NCI-H146 treated with DMSO at 0.1 percent for 48 hours (cell line): ENCODE data around the gene FOXE3.
A peak's percentile ranks its signal among the peaks of the same experiment; 100 is the strongest.

Source experiments
- DNase-seq: peaks from one replicate; lab custom pipeline; 2025; ENCODE audit not compliant: unreplicated experiment; lab: John Stamatoyannopoulos, UW

Gene FOXE3

DNA sequence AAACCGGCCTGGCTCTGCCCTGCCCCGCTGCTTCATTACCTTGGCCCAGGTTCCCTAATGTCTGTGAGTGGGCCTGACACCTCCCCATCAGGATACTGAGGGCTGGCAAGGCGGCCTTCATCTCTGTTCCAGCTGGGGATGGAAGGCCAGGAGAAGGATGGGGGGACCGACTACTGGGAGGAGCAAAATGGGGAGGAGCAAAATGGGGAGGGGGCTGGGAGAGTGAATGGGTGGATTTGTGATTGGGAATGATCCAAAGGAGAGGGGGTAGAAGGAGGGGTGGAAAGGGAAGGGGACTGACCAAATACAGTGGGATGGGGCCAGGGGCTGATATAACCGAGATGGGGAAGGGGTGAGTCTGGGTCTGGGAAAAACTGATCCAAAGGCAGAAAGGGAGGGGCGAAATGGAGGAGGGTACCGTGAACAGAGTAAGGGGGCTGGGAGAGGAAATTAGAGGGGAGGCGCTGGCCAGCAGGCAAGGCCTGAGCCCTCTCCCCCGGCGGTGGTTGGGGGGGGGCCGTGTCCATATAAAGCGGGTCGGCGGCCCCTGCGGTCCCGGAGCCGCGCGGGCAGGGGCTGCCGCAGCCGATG is at the start of gene FOXE3:
FOXE3 (plus strand) TSS at position 558 of the 591 bp plus-strand sequence; CDS start at position 589, 31 bp downstream.
- DNase-seq = no peak

DNA sequence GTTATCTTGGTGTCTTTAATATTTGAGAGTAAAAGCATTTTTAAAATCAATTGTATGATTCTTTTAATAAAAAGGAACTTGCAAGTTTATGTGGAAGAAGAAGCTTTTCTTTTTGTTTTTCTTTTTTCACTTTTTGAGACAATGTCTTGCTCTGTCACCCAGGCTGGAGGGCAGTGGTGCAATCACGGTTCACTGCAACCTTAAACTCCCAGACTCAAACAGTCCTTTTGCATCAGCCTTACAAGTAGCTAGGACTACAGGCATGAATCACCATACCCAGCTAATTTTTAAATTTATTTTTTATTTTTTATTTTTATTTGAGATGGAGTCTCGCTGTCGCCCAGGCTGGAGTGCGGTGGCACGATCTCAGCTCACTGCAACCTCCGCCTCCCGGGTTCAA is 48.4 kb upstream of the FOXE3 start:
- DNase-seq = no peak

DNA sequence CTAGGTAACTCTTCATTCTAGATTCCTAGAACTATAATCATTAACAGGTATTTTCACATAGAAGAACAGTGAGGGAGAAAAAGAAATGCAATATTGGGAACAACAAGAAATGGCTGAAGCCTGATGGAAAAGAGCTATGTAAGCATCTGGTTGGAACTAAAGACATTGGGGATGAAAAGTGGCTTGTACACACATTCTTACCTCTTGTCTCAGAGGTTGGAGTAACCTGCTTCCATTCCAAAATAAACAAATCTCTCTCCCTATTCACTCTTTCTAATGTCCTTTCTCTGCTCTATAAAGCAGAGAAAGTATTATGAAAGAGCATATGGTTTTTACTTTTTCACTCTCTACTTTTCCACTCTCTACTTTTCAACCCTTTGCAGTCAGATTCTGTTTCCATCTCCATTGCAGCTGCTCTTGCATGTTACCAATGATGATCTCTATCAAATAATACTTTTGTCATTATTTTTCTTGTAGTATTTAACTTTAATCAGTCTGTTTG is 45.0 kb upstream of the FOXE3 start:
- DNase-seq = no peak

DNA sequence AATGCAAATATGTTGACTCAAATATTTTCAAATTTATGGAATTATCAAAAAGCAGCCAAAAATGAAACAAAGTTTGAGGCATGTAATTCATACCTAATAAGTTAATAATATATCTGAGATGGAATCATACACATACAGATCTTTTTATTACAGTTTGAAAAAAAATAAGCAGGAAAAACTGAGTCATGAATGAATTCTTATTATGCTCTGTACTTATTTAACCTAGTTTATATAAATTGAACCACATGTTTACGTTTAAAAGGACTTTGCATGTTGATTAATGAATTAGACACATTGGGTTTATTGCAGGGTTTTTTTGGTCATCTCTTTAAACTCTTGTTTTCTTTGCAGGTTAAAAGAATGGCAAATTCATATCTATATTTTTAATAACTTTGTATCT is 41.6 kb upstream of the FOXE3 start:
- no peak for DNase-seq

DNA sequence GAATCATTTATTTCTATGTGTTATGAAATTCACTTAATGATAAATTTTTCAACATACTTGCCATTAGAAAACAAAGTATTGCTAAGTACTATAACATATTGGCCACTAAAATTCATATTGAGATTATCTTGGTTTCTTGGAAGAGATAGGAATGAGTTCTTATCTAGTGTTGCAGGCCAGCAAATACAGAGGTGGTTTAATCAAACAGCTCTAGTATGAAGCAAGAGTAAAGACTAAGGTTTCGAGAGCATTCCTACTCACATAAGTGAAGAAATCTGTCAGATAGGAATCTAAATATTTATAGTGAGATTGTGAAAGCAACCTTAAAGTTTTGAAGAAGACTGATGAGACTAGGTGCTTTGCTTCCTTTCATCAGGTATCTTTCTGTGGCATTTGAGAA is 37.9 kb upstream of the FOXE3 start:
- DNase-seq = no peak

DNA sequence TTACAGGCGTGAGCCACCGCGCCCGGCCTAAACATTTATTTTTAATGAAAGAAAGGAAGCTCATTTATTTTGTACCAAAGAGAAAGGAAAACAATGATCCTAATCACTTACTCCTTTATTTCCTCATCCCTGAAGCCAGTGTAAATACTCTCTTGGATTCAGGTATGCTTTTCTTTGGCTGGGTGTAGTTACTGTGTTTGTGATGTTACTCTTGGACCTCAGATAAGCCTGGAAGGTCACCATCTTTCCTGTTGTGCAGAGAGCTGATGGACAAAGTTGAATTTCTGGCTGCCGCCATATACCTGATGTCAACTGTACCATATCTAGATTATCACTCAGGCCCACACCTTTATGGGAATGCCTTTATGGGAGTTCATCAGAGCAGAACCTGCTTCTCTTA is 35.4 kb upstream of the FOXE3 start:
- DNase-seq = no peak

DNA sequence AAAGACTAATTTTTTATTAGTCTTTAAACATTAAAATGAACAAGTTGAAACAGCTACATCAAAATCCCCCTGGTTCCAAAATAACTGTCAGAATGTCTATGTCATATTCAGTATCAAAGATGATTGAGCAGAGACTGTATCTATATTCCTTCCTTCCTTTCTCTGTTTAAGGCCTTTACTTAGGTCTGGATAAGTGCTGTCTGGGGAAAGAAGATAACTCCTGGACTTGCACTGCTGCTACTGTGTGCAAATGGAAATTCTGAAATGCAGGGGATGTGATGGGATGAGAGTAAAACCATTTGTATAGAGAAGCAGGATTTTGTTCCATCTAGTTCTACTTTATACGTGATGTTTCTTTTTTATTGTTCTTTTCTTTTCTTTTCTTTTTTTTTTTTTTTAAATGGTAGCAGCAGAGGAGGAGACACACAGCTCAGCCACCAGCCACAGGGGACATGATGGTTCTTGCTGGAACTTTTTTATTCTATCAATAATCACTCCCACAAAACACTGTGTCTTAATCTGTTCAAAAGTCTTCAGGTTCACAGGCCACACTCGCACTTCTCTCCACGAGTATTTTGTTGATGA is 33.6 kb upstream of the FOXE3 start:
- no peak for DNase-seq

DNA sequence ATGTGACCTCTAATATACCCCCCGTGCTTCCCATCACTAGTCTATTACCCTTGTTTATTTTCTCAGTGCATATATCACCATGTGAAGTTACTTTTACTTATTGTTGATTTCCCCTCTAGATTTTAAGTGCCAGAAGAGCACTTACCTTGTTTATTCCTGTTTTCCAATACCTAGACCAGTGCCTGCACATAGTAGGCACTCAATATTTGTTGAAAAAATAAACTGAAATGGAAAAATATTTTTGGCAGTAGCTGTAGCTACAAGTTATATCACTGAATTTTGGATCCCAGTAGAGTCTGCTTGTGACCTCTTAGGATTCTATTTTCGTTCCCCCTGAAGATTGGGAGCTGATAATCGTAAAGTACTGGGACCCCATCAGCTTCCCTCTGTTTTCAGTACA is 32.0 kb upstream of the FOXE3 start:
- DNase-seq = no peak

DNA sequence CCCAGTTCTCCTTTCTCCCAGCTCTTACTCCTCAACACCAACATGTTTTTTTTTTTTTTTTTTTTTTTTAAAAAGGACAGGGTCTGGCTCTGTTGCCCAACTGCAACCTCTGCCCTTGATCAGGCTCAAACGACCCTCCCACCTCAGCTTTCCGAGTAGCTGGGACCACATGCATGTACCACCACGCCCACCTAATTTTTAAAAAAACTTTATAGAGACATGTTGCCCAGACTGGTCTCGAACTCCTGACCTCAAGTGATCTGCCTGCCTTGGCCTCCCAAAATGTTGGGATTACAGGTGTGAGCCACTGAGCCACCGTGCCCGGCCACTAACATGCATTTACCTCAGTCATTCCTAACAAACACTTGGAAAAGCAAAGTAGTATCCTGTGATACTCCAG is 31.1 kb upstream of the FOXE3 start:
- DNase-seq = no peak

DNA sequence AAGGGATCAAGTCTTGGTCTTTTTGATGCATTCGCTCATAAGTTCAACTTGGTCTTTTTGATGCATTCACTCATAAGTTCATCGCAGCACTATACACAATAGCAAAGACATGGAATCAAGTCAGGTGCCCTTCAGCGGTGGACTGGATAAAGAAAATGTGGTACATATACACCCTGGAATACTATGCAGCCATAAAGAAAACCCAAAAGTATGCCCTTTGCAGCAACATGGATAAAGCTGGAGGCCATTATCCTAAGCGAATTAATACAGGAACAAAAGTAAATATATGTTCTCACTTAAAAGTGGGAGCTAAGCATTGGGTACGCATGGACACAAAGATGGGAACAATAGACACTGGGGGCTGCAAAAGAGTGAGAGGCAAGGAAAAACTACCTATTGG is 29.8 kb upstream of the FOXE3 start:
- DNase-seq = no peak

DNA sequence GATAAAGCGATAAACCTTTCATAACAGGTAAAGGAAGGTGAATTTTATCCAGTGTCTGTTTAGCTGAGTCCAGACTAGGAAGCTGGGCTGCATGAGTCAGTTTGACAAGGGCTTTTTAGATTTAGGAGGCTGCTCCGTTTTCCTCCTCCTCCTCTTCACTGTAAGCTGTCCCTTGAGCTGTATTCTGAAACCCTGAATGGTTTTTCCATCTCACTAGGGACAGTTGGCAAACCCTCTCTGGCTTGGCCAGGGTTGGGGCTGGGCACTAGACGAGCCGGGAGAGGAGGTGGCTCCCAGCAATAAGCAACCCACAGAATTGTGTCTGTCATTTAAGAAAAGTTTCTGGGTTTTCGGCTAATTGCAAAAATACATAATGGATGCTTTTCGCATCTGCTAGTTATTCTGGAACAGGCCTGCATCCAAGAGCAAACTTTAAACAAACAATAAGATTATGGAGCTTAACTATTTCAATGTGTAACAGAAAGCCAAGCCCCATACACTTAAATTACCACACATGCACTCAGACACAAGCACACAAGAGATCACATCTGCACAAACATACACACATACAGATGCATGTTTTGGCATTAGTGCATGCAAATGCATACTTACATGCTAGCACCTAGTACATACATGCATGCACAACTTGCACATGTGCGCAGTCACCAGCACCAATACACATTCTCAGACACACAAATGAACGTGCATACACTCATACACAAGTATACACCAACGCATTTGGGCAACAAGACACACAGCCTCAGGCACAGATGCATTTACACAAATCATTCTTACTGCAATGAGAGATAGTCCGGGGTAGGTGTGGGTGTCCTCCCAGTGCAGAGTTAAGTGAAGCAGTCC is 27.8 kb upstream of the FOXE3 start:
- DNase-seq = no peak

DNA sequence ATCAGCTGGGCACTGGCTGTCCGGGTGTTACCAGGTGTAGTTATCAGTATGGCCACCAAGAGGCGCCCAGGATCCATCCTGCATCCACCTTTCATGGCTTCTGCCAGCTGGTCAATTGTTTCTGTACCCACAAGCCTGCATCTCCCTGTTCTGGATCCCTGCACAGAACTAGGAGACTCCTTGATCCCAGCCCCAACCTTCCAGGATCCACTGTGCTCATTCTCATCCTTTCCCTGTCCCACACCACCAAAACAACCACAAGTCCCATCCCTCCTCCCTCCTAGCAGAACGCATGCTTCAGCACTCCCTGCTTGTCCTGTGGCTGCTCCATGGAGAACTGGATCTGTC is 27.2 kb upstream of the FOXE3 start:
- peak; percentile 2 for DNase-seq

DNA sequence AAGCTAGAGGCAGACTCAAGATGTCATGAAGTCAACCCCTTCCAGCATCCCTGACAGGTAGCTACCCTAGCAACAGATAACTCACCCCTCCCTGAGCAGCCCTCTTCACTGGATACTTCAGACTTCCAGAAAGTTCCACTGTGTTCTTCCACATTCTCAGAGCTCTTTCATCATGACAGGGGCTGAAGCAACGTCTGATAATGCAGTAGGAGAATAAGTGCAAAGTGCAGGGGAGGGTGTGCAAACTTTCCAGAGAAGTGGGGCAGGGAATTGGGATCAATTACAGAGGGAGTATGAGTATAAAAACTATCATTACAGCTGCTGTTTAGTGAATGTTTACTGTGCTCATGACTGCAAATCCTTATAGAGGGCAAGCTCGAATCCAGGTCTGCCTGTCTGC is 26.4 kb upstream of the FOXE3 start:
- no peak for DNase-seq

DNA sequence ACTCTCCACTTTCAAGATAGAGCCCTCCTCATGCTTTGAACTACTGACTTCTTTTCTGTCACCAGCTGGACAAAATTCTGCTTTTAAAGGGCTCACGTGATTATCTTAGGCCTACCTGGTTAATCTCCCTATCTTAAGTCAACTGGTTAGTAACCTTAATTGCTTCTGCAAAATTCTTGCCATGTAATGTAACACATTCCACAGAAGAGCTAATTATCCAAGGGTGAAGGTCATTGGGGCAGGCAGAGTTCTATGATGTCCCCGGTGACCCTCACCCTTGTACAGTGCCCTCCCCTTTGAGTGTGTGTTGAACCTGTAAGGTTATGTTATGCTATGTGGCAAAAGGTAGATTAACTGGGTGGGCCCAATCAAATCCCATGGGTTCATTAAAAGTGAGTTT is 25.2 kb upstream of the FOXE3 start:
- DNase-seq = no peak

DNA sequence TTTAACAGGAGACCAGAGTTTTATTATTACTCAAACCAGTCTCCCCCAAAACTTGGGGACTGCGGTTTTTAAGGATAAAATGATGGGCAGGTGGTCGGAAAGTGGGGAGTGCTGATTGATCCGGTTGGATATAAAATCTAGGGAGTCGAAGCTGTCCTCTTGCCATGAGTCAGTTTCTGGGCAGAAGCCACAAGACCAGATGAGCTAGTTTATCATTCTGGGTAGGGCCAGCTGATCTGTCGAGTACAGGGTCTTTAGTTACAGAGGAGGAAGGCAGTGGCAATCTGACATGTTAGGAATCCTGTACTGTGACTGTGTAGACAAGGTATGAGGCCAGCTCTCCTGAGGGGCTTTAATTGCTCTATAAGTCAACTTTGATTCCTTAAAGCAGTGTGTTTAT is 22.9 kb upstream of the FOXE3 start:
- DNase-seq = no peak

DNA sequence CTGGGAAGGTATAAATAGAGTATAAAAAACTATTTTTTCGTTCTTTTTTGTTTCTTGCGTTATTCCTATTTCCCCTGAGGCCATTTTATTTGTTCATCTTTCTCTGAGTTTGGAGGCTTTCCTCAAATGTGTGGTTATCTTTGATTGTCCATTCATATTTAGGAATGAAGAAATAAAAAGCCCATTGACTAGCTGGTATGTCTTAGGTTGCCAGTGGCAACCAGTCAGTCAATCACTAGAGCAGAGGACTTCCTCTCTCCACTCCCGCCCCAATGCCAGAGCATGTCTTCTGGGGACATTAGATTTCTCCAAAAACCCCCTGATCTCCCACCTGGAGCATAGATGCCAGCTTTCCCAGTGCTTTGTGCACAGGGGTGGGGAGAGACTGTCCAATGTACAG is 20.7 kb upstream of the FOXE3 start:
- DNase-seq = no peak

DNA sequence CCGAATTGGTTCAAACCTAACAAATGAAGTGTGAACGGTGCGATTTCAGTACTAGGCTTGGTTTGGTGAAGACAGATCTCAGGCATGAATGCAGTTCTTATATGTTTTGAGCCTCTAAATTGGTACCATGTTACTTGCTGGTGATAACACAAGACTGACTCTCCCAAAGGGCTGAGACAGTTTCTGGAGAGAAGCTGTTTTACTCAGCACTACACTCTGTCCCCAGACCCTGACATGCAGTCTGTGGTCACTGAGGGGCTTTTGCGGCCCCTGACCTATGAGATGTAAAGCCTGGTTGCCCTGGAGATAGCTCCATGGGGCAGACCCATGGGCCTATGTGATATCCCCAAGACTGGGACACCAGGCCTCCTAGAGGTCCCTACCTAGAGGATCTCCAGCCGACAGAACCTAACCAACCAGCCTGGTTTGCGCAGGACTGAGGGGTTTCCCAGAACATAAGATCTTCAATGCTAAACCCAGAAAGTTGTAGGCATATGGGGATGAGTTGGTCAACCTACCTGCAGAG is 19.4 kb upstream of the FOXE3 start:
- no peak for DNase-seq

DNA sequence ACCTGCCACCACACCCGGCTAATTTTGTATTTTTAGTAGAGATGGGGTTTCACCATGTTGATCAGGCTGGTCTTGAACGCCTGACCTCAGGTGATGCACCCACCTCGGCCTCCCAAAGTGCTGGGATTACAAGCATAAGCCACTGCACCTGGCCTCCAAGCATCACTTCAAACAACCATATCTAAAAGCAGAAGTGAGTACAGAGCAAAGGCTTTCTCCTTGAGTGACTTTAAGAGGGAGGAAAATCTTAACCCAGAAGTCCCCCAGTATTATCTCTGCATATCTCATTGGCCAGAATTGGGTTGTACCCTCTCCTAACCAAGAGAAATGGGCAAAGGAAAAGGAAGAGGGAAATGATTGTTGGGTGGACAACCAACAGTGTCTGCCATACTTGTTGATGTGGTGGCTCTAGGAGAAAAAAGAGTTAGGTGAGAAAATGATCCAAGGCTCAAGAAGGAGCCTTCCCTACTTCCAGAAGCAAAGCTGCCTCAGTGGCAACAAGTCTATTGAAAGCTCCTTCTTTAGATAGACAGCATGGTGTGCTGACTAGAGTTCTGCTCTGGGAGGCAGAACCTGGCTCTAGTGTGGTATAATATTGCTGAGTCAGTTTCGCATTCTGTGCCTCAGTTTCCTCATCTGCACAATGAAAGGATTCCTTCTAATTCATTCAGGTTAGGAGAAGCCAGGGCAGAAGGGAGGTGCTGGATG is 16.8 kb upstream of the FOXE3 start:
- DNase-seq = no peak

DNA sequence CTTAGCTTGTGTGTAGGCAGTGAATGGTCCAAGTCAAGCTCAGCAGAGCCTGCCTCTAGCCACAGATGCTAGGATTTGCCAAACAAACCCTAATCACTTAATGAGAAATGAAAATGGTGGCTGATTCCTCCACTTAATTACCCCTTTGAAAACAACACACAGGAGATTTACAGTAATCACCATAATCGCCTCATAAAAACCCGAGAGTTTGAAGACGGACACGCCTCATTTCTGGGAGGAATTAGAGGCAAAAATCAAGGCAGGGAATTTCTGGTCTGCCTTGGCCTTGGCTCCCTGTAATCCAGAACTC is 16.3 kb upstream of the FOXE3 start:
- no peak for DNase-seq

DNA sequence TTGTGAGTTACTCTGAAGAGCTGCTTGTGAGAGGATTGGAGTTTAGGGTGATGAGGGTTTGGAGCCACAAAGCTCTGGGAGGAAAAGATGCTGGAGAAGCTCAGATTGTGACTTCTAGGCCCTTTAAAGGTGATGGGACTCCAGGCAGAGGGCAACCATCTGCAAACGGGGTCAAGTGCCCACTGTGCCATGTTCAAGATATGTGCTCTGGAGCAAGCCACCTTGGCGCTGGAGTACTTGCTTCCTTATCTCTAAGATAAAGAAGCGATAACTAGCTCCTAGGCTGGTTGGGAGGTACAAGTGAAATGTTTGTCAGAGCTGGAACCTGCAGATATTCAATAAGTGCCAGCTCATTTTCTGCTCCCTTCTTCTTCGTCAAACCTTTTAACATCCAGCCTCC is 14.3 kb upstream of the FOXE3 start:
- DNase-seq = no peak

DNA sequence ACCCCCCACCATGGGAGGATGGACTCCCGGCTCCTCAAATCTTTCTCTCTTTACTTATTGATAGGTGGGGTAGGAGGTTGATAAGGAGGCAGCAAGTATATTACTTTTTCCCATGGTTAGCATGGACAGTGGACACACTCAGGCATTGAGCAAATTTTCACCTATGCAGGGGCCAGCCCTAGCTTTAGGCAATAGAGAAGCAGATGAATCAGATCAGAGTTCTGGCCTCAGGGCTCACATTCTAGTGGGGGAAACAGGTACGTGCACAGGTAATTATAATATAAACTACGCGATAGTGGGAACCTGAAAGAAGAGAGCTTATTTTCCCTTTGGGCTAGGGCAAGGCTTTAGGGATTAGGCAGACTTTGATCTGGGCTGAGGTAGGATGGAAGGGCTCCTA is 13.5 kb upstream of the FOXE3 start:
- DNase-seq = no peak
